ENCODE measurements around the gene DDX42. TPM values are rescaled to one million over a fixed set of nuclear protein-coding genes. Genes with fewer than 3 reads are reported as not detected.
A peak's percentile ranks its signal among the peaks of the same experiment; 100 is the strongest.

DDX42 gene
- polyA plus RNA-seq, 2 of the 4 experiments (the other 2 are of a cell fraction) = 124 to 262 TPM

DNA sequence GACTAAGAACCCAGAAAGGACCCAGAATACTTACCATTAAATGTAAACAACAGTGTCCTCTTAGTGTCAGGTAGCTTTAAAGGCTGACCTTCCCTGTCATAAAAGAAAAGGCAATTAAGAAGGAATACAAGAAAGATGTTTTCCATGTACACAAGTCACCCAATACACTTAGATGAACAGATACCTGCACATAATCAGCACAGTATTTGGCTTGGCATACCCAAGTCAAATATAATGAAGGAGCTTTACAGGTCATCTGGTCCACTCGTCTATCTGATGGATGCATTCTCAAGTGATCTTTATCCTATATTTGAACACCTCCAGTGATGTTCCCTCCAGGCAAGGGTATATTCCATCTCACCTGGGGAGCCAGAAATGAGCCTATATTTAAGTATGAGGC, 21.3 kb upstream of the DDX42 start:
- no peak for TF ChIP-seq HOXB5 (CRISPR knock-in tag; IDR thresholded peaks at IDR 0.05)
- no peak for TF ChIP-seq RAD21 (conservative IDR thresholded peaks at IDR 0.05 in 1 of 2, IDR thresholded peaks at IDR 0.05 in 1 of 2)
- TF ChIP-seq JUN (IDR thresholded peaks at IDR 0.05) = no peak
- no peak for TF ChIP-seq ZSCAN20 (CRISPR knock-in tag; IDR thresholded peaks at IDR 0.05)
- no peak for TF ChIP-seq ZNF302 (CRISPR knock-in tag; IDR thresholded peaks at IDR 0.05)
- TF ChIP-seq NFE2L2 (conservative IDR thresholded peaks at IDR 0.05; ENCODE audit: low read length) = no peak
- TF ChIP-seq SREBF2 (IDR thresholded peaks at IDR 0.05) = no peak
- no peak for TF ChIP-seq FOXS1 (CRISPR knock-in tag; IDR thresholded peaks at IDR 0.05)
- no peak for TF ChIP-seq ESRRA (IDR thresholded peaks at IDR 0.05; ENCODE audit: borderline replicate concordance, low read length)
- no peak for TF ChIP-seq HEYL (CRISPR knock-in tag; IDR thresholded peaks at IDR 0.05)
- no peak for TF ChIP-seq NR3C1 (IDR thresholded peaks at IDR 0.05)
- no peak for TF ChIP-seq HOXB13 (CRISPR knock-in tag; IDR thresholded peaks at IDR 0.05; ENCODE audit: low read depth)
- ChIA-PET POLR2A (no interaction called here), CTCF (interaction anchor here (1.2 kb wide), 1 partner anchor 20 kb away, joined by 3 read pairs; the partner anchor contains the start of gene CCDC47)
- ATAC-seq = no peak
- no peak for DNase-seq (ENCODE audit: low read depth in 1 of 2, low spot score in 1 of 2)
- H3K27ac ChIP-seq = no peak overlapping the region
- H3K4me3 ChIP-seq = no peak overlapping the region
- no peak overlapping the region for H3K4me2 ChIP-seq
- no peaks in the 10 kb centered on the region for H3K9me3 ChIP-seq
- 86% methylated on average over 1 of the region's 1 CpG for WGBS (ENCODE audit: missing lambda C conversion rate)
- no peaks in the 10 kb centered on the region for H3K4me1 ChIP-seq
- no peak for FAIRE-seq

DNA sequence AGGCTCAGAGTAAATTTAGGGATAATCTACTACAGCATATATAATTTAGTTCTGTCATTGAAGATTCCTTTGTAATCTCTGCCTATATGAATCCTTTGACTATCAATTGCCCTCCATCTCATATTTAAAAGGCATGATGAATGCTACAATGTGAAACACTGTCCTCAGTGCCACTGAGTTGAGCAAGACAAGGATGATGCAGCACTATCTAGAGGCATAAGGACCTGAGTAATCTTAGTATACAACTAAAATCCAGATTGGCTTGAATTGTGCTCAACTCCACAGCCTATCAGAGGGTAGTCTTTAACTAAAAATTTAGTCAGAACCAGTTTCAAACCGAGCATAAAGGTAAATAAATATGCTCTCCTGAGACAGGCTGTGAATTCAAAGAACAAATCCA, 20.8 kb upstream of the DDX42 start:
- DNase-seq (ENCODE audit: low read depth in 1 of 2, low spot score in 1 of 2) = no peak
- Histone ChIP-seq H3K4me2 (no peak overlapping the region), H3K4me1 (no peaks in the 10 kb centered on the region), H3K27ac (no peak overlapping the region), H3K4me3 (no peak overlapping the region), H3K9me3 (no peaks in the 10 kb centered on the region)
- ChIA-PET POLR2A (no interaction called here), CTCF (interaction anchor here (0.6 to 1.2 kb wide), 2 partner anchors 11 to 20 kb away, joined by 3 read pairs; partner anchors contain the start of gene CCDC47)
- ATAC-seq = peak; percentile 38 to 43; a peak in 2 of 6 replicates
- TF ChIP-seq FOSL2 (IDR thresholded peaks at IDR 0.05) (no peak), FOSL2 (CRISPR knock-in tag; IDR thresholded peaks at IDR 0.05) (no peak), ZNF302 (CRISPR knock-in tag; IDR thresholded peaks at IDR 0.05) (no peak), FOXS1 (CRISPR knock-in tag; IDR thresholded peaks at IDR 0.05) (no peak), NFE2L2 (conservative IDR thresholded peaks at IDR 0.05; ENCODE audit: low read length) (no peak), CHD4 (IDR thresholded peaks at IDR 0.05; ENCODE audit: borderline replicate concordance) (no peak), CBX2 (IDR thresholded peaks at IDR 0.05; ENCODE audit: borderline replicate concordance, low read depth) (no peak), GATA3 (IDR thresholded peaks at IDR 0.05; ENCODE audit: borderline replicate concordance) (no peak), NPAS2 (CRISPR knock-in tag; IDR thresholded peaks at IDR 0.05; ENCODE audit: borderline replicate concordance) (no peak), TP53 (CRISPR knock-in tag; IDR thresholded peaks at IDR 0.05) (no peak)
- TF ChIP-seq, protein P1, sequence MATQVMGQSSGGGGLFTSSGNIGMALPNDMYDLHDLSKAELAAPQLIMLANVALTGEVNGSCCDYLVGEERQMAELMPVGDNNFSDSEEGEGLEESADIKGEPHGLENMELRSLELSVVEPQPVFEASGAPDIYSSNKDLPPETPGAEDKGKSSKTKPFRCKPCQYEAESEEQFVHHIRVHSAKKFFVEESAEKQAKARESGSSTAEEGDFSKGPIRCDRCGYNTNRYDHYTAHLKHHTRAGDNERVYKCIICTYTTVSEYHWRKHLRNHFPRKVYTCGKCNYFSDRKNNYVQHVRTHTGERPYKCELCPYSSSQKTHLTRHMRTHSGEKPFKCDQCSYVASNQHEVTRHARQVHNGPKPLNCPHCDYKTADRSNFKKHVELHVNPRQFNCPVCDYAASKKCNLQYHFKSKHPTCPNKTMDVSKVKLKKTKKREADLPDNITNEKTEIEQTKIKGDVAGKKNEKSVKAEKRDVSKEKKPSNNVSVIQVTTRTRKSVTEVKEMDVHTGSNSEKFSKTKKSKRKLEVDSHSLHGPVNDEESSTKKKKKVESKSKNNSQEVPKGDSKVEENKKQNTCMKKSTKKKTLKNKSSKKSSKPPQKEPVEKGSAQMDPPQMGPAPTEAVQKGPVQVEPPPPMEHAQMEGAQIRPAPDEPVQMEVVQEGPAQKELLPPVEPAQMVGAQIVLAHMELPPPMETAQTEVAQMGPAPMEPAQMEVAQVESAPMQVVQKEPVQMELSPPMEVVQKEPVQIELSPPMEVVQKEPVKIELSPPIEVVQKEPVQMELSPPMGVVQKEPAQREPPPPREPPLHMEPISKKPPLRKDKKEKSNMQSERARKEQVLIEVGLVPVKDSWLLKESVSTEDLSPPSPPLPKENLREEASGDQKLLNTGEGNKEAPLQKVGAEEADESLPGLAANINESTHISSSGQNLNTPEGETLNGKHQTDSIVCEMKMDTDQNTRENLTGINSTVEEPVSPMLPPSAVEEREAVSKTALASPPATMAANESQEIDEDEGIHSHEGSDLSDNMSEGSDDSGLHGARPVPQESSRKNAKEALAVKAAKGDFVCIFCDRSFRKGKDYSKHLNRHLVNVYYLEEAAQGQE (IDR thresholded peaks at IDR 0.05) = no peak
- TF ChIP-seq, protein P2, sequence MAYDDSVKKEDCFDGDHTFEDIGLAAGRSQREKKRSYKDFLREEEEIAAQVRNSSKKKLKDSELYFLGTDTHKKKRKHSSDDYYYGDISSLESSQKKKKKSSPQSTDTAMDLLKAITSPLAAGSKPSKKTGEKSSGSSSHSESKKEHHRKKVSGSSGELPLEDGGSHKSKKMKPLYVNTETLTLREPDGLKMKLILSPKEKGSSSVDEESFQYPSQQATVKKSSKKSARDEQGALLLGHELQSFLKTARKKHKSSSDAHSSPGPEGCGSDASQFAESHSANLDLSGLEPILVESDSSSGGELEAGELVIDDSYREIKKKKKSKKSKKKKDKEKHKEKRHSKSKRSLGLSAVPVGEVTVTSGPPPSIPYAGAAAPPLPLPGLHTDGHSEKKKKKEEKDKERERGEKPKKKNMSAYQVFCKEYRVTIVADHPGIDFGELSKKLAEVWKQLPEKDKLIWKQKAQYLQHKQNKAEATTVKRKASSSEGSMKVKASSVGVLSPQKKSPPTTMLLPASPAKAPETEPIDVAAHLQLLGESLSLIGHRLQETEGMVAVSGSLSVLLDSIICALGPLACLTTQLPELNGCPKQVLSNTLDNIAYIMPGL (CRISPR knock-in tag; IDR thresholded peaks at IDR 0.05; ENCODE audit: borderline replicate concordance) = no peak
- WGBS (ENCODE audit: missing lambda C conversion rate) = 71% methylated on average over 1 of the region's 1 CpG
- peak; percentile 7 for FAIRE-seq
